ENCODE measurements around the gene ALDH1B1. TPM values are rescaled to one million over a fixed set of nuclear protein-coding genes. Genes with fewer than 3 reads are reported as not detected.

ALDH1B1 gene
- total and polyA plus RNA-seq, 2 of the 13 experiments (the other 11 are each of a cell fraction or from before 2014, with no cell fraction given) = 45.1 to 125 TPM

GRCh38 chr9:38431116-38431515, 38.6 kb downstream of the ALDH1B1 start:
- Histone ChIP-seq H3K4me2 (ENCODE audit: low read depth, low read length) (no peak overlapping the region), H4K20me1 (ENCODE audit: insufficient read depth, low read length) (no peaks in the 10 kb centered on the region), H3K9me3 (ENCODE audit: low read length) (no peaks in the 10 kb centered on the region), H3K36me3 (replicated peaks in 1 of 2; ENCODE audit: control insufficient read depth in 1 of 2, insufficient read depth in 2 of 2, low read length in 2 of 2) (no peaks in the 10 kb centered on the region), H3K4me1 (ENCODE audit: insufficient read depth, low read length) (peaks cover 39% of the 10 kb centered on the region), H3K27ac (ENCODE audit: extremely low read length, insufficient read depth, low read length) (no peak overlapping the region), H2AFZ (ENCODE audit: low read length) (no peak overlapping the region), H3K79me2 (ENCODE audit: insufficient read depth, low read length) (no peaks in the 10 kb centered on the region), H3K4me3 (replicated peaks in 1 of 3; ENCODE audit: insufficient read depth in 1 of 3, low read depth in 2 of 3, low read length in 3 of 3) (no peak overlapping the region), H3K27me3 (ENCODE audit: control insufficient read depth in 1 of 2, insufficient read depth in 2 of 2, low read length in 2 of 2) (peaks cover 0 to 22% of the 10 kb centered on the region in 2 experiments; a peak in 3 of 5 replicates), H3K9ac (ENCODE audit: insufficient read depth, low read depth, low read length) (no peak overlapping the region)
- no TSS peak for BruUV-seq (replicated peaks)
- ChIA-PET POLR2A (no interaction called here), CTCF (ENCODE audit: low intra/inter-chr PET ratio, low total read pairs) (no interaction called here)
- TF ChIP-seq MAFK (conservative IDR thresholded peaks at IDR 0.05 in 1 of 2, IDR thresholded peaks at IDR 0.05 in 1 of 2; ENCODE audit: low read length in 2 of 2) (no peak), HOXA7 (CRISPR knock-in tag; IDR thresholded peaks at IDR 0.05) (no peak), HOXA3 (CRISPR knock-in tag; IDR thresholded peaks at IDR 0.05) (no peak), JARID2 (CRISPR knock-in tag; IDR thresholded peaks at IDR 0.05; ENCODE audit: insufficient replicate concordance) (no peak), TBX2 (CRISPR knock-in tag; IDR thresholded peaks at IDR 0.05; ENCODE audit: borderline replicate concordance) (no peak)
- in situ Hi-C loops (cut with HindIII; ENCODE audit: extremely low pct_ligation_motif_present, low pct_unique_long_range_greater_than_20kb) = no loop called here
- DNase-seq (ENCODE audit: low spot score) = no peak
- intact Hi-C loops (cut with micrococcal nuclease; ENCODE audit: unreplicated experiment) = loop anchor here (5.0 to 10.0 kb wide), 2 partner anchors 191 to 386 kb away; partner anchors contain the start of gene ANKRD18A
- FAIRE-seq = no peak
- no peak for ATAC-seq
- 24% methylated on average over 3 of the region's 4 CpGs for WGBS (ENCODE audit: low lambda C conversion rate)

- ChIA-PET POLR2A (no interaction called here), CTCF (ENCODE audit: low intra/inter-chr PET ratio, low total read pairs) (interaction anchor here (2.2 kb wide), 1 partner anchor 62 kb away, joined by 14 read pairs; no protein-coding TSS in a partner anchor)
- H3K27ac ChIP-seq (ENCODE audit: extremely low read length, insufficient read depth, low read length) = no peak overlapping the region
- H3K36me3 ChIP-seq (replicated peaks in 1 of 2; ENCODE audit: control insufficient read depth in 1 of 2, insufficient read depth in 2 of 2, low read length in 2 of 2) = no peaks in the 10 kb centered on the region
- no peak overlapping the region for H3K9ac ChIP-seq (ENCODE audit: insufficient read depth, low read depth, low read length)
- WGBS (ENCODE audit: low lambda C conversion rate) = 14% methylated on average over 2 of the region's 3 CpGs
- in situ Hi-C loops (cut with HindIII; ENCODE audit: extremely low pct_ligation_motif_present, low pct_unique_long_range_greater_than_20kb) (no loop called here), intact Hi-C loops (cut with micrococcal nuclease; ENCODE audit: unreplicated experiment) (loop anchor here (1.0 to 10.0 kb wide), 3 partner anchors 62 to 388 kb away; partner anchors contain the start of gene ANKRD18A)
- H2AFZ ChIP-seq (ENCODE audit: low read length) = no peak overlapping the region
- FAIRE-seq = peak; percentile 72
- H3K4me3 ChIP-seq (replicated peaks in 1 of 3; ENCODE audit: insufficient read depth in 1 of 3, low read depth in 2 of 3, low read length in 3 of 3) = no peak overlapping the region
- peak; percentile 14; the same call in 1 of the 3 replicates for ATAC-seq
- H3K4me1 ChIP-seq (ENCODE audit: insufficient read depth, low read length) = peaks cover 58% of the 10 kb centered on the region
- H4K20me1 ChIP-seq (ENCODE audit: insufficient read depth, low read length) = no peaks in the 10 kb centered on the region
- H3K27me3 ChIP-seq (ENCODE audit: control insufficient read depth in 1 of 2, insufficient read depth in 2 of 2, low read length in 2 of 2) = peaks cover 0 to 9% of the 10 kb centered on the region in 2 experiments; a peak in 2 of 5 replicates
- no peaks in the 10 kb centered on the region for H3K9me3 ChIP-seq (ENCODE audit: low read length)
- no peak overlapping the region for H3K4me2 ChIP-seq (ENCODE audit: low read depth, low read length)
- peak; percentile 43 for DNase-seq (ENCODE audit: low spot score)
- H3K79me2 ChIP-seq (ENCODE audit: insufficient read depth, low read length) = no peaks in the 10 kb centered on the region
- BruUV-seq (replicated peaks) = no TSS peak
- TF ChIP-seq ZNF510 (CRISPR knock-in tag; IDR thresholded peaks at IDR 0.05; ENCODE audit: low read depth) (no peak), FOXC1 (CRISPR knock-in tag; IDR thresholded peaks at IDR 0.05; ENCODE audit: borderline replicate concordance) (no peak), PHF5A (CRISPR knock-in tag; IDR thresholded peaks at IDR 0.05; ENCODE audit: low read depth, unreplicated experiment) (no peak), NFYB (CRISPR knock-in tag; IDR thresholded peaks at IDR 0.05) (no peak), STAG1 (CRISPR knock-in tag; IDR thresholded peaks at IDR 0.05) (peak; percentile 61), CCAR2 (optimal IDR thresholded peaks at IDR 0.05; ENCODE audit: low read depth, low read length) (no peak), PCBP1 (IDR thresholded peaks at IDR 0.05; ENCODE audit: borderline replicate concordance, low read depth, low read length) (no peak), ZNF775 (CRISPR knock-in tag; IDR thresholded peaks at IDR 0.05; ENCODE audit: borderline replicate concordance) (no peak), MTERF4 (CRISPR knock-in tag; IDR thresholded peaks at IDR 0.05) (no peak), HNRNPL (IDR thresholded peaks at IDR 0.05; ENCODE audit: low read depth, low read length) (no peak), THAP11 (CRISPR knock-in tag; IDR thresholded peaks at IDR 0.05) (no peak), ZNF841 (CRISPR knock-in tag; IDR thresholded peaks at IDR 0.05; ENCODE audit: borderline replicate concordance) (no peak), ZNF20 (CRISPR knock-in tag; IDR thresholded peaks at IDR 0.05) (no peak), ATF3 (CRISPR knock-in tag; IDR thresholded peaks at IDR 0.05) (no peak)
These were observed 40.5 kb downstream of the ALDH1B1 start for GRCh38 chr9:38432922-38433510.

Data from HepG2 (cell line).